GM21423 (cell line): ENCODE data around the gene AKT1S1.
"Not testable (repeated sequence)": the region's sequence is repeated elsewhere in the genome, so short reads cannot be mapped to it uniquely, and the experiment has no call there.

Experiments used
- ATAC-seq: cut with Tn5 transposase; IDR thresholded peaks from one replicate; pipeline ENCODE4 v1.9.1; 2021; ENCODE audit warnings: mild to moderate bottlenecking, moderate library complexity; ENCODE audit not compliant: unreplicated experiment

The AKT1S1 gene

DNA sequence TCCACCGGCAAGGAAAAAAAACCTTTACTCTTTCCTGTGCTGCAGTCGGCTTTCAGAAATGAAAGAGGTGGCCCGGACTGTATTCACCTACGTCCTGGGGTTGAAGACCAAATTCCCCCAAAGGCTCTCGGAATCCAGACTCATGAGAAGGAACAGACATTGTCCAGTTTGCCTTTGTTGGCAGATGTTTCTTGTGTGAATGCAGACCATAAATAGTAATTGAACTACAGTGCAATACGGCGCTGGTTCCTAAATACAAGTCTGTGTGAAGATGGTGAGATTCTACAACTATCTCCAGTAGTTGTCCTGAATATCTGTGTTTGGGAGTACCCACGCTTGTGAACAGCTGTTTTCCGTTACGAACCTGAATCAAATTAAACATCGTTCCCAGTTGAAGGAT is 37.4 kb downstream of the AKT1S1 start:
- no peak for ATAC-seq

DNA sequence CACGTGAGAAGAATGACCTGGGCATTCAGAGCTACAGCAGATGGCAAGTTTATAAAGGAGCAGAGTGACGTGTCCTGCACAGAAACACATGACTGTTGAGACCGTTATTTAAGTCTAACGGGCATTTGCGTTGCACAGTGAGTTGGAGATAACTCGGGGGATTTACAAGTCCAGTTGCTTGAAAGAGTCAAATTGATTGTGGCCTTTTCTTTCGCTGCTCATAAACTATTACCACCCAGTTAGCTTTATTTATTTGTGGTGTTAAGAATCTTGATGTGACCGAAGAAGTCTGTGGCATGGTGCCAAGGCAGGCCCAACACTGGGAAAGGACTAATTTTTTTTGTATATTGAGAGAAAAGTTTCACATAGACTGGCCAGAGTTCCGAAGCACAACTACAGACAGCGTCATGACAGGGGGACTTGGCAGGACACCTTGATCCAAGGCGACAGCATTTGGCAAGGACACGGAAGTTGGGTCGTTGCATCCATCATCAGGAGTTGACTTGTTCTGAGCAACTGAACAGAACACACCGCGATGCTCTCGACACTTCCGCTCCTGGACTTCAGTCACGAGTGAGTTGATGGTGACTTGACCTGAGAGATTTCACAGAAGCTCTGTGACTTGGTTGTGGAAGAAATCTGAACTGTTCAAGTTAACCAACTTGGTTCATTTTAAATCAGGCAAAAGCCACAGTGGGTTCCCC is 38.1 kb downstream of the AKT1S1 start:
- ATAC-seq = no peak

DNA sequence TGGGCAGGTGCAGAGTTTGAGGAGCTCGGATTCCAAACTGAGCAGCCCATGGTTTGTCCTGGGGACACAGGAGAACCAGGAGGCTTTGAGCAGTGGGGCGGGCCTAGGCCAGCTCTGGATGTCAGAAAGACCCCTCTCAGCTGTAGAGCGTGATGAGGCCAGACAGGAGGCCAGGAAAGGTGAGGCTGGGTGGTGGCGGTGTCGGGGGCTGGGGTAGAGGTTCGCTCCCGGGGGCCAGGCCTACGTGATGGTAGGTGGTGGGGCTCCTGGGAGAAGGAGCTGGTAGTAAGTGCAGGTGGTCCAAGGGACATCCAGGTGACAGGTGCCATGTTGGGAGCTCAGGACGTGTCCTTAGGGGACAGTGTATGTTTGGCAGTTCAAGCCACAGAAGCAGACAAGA is 39.7 kb downstream of the AKT1S1 start:
- no peak for ATAC-seq

DNA sequence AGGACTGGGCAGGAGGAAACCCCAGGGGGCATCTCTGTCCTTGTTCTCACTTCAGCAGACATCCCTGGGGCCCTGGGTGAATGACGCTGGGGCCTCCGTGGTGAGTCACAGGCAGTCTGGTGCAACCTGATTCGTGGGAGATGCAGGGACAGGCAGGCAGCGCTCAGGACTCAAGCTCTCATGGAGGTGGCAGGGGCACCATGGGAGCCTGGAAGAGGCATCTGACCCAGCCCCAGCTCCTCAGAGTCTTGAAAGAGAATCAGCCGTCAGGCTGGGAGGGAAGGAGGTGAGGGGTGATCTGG is 40.2 kb downstream of the AKT1S1 start:
- ATAC-seq = no peak

DNA sequence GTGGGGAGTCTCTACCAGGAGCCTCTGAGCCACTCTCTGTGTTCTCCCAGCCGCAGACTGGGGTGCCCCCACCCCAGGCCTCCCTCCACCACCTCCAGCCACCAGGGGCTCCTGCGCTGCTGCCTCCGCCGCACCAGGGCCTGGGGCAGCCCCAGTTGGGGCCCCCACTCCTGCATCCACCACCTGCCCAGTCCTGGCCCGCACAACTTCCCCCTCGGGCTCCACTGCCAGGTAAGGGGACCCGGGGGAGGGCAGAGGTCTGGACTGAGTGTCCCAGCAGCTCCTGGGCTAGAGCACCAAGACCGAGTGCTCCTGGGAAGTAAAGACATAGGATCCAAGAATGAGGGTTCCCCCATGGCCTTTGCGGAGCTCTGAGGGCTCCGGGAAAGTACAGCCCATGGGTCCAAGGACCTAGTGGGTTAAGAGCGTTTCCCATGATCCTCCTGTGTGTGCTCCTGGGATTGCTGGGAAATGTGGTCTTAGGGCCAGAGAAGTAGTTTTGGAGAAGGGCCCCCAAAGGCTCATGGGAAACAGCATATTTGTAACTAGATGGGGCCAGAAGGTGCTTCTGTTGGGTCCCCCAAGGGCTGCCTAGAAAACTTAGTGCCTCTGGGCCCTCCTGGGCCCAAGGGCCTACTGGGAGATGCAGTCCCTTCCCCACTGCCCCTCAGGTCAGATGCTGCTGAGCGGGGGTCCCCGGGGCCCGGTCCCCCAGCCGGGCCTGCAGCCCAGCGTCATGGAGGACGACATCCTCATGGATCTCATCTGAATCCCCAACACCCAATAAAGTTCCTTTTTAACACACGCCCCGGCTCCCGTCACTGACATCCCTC is 40.8 kb downstream of the AKT1S1 start:
- no peak for ATAC-seq

DNA sequence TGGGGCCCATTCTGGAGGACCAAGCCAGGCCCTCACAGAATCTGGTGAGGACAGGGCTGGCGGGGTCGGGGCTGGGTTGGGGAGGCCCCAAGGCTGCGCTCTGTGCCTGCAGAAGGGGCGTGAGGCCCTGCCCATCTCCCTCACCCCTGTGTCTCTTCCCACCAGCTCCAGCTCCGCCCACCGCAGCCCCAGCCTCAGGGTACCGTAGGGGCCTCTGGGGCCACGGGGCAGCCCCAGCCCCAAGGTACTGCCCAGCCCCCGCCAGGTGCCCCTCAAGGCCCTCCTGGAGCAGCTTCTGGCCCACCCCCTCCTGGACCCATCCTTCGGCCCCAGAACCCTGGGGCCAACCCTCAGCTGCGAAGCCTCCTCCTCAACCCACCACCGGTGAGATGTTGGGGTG is 41.6 kb downstream of the AKT1S1 start:
- no peak for ATAC-seq

DNA sequence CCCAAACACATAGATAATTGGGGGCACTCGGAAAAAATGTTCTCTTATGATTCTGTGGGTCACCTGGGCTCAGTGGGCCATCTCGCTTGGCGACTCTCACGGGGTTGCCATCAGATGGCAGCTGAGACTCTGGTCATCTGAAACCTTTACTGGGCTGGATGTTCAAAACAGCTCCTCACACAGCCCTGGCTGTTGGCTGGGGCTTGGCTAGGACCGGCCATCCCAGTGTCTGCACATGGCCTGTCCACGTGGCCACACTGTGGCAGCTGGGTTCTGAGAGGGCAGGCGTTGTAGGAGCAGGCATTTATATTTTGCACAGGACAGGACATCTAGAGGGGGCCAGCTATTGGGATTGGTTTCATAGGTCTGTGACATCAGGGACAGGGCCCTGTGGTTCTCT is 43.6 kb downstream of the AKT1S1 start:
- ATAC-seq = no peak

DNA sequence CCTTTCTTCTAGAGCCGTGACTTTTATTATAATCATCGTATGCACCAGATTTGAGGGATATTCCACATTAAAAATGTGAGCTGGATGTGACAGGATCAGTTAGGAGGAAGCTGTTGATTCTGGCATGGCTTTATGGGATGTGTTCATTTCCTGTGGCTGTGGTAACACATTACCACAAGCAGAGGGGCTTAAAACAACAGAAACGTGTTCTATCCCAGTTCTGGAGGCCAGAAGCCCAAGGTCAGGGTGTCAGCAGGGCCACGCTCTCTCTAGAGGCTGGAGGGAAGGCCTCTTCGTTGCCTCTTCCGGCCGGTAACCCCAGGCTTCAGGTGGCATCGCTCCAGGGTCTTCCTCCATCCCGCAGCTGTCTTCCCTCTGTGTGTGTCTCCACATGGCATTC is 44.6 kb downstream of the AKT1S1 start:
- no peak for ATAC-seq

DNA sequence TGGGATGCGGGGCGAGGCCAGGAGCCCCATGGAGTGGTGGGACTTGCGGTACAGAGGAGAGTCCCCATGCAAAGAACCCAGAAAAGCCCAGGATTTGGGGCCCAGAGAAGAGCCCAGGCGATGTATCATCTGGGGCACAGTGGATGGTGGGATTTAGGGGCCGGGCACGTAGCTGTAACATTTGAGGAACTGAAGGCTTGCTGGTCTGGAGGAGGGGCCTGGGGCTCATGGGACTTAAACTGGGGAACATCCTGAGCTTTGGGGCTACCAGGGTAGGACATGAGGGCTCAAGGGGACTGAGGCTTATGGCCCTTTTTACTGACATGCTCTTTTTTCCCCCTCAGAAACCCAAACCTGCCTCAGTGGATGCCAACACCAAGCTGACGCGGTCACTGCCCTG is 45.6 kb downstream of the AKT1S1 start:
- no peak for ATAC-seq

DNA sequence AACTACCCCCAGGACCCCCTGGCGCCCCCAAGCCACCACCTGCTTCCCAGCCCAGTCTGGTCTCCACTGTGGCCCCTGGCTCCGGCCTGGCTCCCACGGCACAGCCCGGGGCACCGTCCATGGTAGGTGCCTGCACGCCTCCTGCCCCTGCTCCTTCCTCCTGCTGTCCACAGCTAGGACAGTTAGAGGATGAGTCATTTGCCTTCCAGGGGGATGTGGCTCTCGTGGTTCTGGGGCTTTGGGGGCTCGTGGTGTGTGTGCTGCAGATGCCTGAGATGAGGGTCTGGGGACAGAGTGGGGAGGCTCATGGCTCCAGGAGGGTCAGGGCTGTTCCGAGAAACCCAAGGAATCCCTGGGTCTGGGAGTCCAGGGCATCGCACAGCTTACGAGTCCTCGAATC is 46.4 kb downstream of the AKT1S1 start:
- no peak for ATAC-seq

DNA sequence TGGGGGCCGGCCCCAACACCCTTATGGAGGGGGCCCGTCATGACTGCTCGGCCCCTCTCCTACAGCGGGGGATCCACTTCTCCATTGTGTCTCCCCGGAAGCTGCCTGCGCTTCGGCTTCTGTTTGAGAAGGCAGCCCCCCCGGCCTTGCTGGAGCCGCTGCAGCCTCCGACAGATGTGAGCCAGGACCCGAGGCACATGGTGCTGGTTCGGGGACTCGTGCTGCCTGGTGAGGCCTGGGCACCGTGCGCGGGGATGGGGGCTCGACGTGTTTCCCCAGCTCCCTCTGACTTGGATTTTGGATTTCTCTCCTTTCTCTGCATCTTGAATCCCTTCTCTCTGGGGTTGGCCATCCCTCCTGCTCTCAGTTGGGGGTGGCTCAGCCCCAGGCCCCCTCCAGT is 47.4 kb downstream of the AKT1S1 start:
- ATAC-seq = no peak

DNA sequence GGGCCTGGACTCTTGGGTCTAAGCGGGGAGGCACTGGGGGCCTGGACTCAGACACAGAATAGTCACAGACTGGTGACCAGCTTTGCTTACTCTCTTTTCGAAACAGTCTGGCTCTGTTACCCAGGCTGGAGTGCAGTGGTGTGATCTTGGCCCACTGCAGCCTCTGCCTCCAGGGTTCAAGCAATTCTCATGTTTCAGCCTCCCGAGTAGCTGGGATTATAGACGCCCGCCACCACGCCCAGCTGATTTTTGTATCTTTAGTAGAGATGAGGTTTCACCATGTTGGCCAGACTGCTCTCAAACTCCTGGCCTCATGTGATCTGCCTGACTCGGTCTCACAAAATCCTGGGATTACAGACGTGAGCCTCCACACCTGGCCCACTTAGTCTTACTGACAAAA is 48.0 kb downstream of the AKT1S1 start:
- no peak for ATAC-seq

DNA sequence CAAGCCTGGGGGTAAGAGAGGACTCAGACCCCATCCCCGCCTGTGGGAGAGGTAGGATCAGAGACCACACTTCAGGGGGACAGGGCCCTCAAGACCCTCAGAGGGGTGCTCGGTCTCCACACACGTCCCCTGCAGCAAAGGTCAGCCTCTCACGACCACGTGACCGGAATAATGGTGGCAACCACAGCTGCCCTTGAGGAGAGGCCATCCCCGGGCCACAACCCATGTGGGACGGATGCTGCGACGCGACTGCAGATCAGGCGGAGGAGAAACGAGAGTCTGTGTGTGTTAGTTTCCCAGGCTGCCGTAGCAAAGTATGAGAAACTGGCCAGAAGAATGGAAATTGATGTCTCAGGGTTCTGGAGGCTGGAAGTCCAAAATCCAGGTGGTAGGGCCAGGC is 50.1 kb downstream of the AKT1S1 start:
- ATAC-seq = no peak

DNA sequence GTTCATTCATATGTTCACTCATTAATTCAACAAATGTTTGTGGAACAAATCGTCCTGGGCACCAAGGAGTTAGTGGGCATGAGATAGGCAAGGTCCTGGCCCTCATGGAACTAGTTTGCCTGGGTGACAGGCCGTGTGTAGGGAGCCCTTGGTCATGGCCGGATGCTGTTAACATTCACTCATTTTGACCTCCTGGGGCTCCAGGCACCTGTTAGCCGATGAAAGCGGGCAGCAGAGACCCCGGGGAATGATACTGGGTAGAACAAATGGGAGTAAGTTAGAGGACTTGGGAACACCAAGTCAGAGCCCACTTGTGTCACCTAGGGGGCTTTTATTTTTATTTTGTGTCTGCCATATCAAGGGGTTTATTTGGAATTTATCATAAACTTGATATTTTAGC is 52.5 kb downstream of the AKT1S1 start:
- no peak for ATAC-seq

DNA sequence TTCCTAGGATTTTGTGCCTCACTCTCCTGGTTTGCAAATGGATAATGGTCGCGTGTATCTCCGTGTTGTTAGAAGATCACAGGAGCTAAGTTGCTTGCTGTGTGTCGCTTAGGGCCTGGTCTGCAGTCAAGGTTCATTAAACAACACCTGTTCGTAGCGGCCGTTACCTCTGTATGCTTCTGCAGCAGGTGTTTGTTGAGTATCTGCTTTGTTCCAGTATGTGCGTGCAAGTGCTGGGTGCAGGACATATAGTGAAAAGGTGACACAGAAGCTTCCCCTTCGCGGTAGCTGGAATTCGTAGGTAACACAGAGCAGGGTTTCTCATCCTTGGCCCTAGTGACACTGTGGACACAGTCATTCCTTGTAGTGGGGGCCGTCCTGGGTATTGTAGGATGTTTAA is 53.7 kb downstream of the AKT1S1 start:
- no peak for ATAC-seq

DNA sequence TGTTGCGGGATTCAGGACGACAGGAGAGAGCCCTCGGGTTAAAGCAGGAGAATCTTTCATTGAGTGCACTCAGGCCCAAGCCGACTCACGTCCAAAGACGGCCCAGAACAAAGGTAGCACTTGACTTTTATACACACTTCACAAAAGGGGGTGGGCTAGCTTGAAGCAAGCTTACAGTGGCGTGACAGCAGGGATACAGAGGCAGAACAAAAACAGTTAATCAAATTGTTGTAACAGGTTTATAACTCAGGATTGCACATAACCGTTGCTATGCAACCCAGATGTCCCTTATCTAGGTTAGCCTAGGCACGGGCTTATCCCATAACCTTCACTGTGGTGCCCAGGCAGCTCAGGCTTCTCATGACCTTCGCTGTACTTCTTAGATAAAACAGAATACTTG is 57.0 kb downstream of the AKT1S1 start:
- ATAC-seq = no peak

DNA sequence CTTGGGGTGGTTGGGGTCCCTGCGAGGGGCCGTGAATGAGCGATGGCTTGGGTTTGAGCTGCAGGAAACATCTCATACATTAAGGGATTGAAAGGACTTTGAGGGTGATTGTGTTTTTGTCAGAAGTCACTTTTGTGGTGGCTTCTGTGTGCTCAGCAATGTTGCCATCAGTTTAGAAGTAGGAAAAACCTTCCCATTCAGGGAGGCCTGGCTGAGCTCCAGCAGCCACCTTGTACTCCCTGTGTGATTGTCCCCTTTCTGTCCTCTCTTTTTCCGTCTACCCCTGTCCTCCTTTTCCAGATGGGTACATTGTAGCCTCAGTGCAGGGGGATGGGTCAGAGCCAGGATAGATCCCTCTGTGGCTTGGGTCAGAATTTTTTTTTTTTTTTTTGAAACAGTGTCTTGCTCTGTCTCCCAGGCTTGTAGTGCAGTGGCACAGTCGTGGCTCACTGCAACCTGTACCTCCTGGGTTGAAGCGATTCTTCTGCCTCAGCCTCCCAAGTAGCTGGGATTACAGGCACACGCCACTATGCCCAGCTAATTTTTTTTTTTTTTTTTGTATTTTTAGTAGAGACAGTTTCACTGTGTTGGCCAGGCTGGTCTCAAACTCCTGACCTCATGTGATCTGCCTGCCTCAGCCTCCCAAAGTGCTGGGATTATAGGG is 57.6 kb downstream of the AKT1S1 start:
- ATAC-seq = not testable (repeated sequence)
